IMR-90 (cell line): ENCODE data around the gene OXNAD1. TPM values are rescaled to one million over a fixed set of nuclear protein-coding genes. Genes with fewer than 3 reads are reported as not detected.

Source experiments
- ATAC-seq: fragments of 200-7000 bp; cut with Tn5 transposase; 2 replicates; pipeline ENCODE4 v1.9.1; 2020; ENCODE audit warnings: low read depth, mild to moderate bottlenecking, moderate library complexity
- BruUV-seq: library from RNA; stranded (reverse); fragments of 400-500 nt; replicated peaks from 2 replicates; lab custom pipeline; 2021; lab: Mats Ljungman, UMichigan
- CTCF ChIA-PET: fragments of 300-600 bp; formaldehyde crosslinking; extraction: SDS; loops from one replicate; lab custom pipeline; 2021; ENCODE audit warnings: antibody characterized with exemption; lab: Yijun Ruan, JAX
- POLR2A ChIA-PET: fragments of 300-600 bp; sonication (Branson Sonifier 250); formaldehyde crosslinking; loops from one replicate; lab custom pipeline; 2022; ENCODE audit warnings: antibody characterized with exemption; ENCODE audit not compliant: unreplicated experiment; lab: Charles Lee
- DNase-seq: peaks from one replicate; pipeline ENCODE4 v3.0.0; 2013
- H2AFZ ChIP-seq: replicated peaks from 2 replicates; pipeline ENCODE3; 2013; ENCODE audit warnings: low read length, mild to moderate bottlenecking; ENCODE audit not compliant: poor library complexity
- H2AK5ac ChIP-seq: 2 replicates; pipeline ENCODE4 v1.6.1; 2013; ENCODE audit warnings: low read depth, low read length, inconsistent platforms
- H2AK9ac ChIP-seq: replicated peaks from 2 replicates; pipeline ENCODE3; 2013; ENCODE audit warnings: mild to moderate bottlenecking, low read depth, low read length, moderate library complexity; ENCODE audit not compliant: poor library complexity
- H2BK120ac ChIP-seq: 2 replicates; pipeline ENCODE4 v1.6.1; 2013; ENCODE audit warnings: low read depth, low read length, inconsistent platforms
- H2BK15ac ChIP-seq: 3 replicates; pipeline ENCODE4 v1.6.1; 2013; ENCODE audit warnings: low read depth, low read length, inconsistent platforms
- H2BK20ac ChIP-seq: 2 replicates; pipeline ENCODE4 v1.6.1; 2013; ENCODE audit warnings: low read depth, mild to moderate bottlenecking, inconsistent platforms, low read length, moderate library complexity
- H2BK5ac ChIP-seq: 2 replicates; pipeline ENCODE4 v1.6.1; 2013; ENCODE audit warnings: mild to moderate bottlenecking, low read depth, low read length, inconsistent platforms; ENCODE audit not compliant: poor library complexity, severe bottlenecking
- H3K14ac ChIP-seq: replicated peaks from 2 replicates; pipeline ENCODE4 v1.6.1; 2013; ENCODE audit warnings: low read depth, low read length, inconsistent platforms
- H3K18ac ChIP-seq: 2 replicates; pipeline ENCODE4 v1.6.1; 2013; ENCODE audit warnings: low read depth, low read length, control low read depth
- H3K23ac ChIP-seq: 2 replicates; pipeline ENCODE4 v1.6.1; 2013; ENCODE audit warnings: low read depth, low read length, inconsistent platforms
- H3K27ac ChIP-seq: 2 replicates; pipeline ENCODE4 v1.5.1; 2013; ENCODE audit warnings: mild to moderate bottlenecking, control low read depth, low read length; ENCODE audit not compliant: insufficient read depth
- H3K27me3 ChIP-seq: 2 replicates; pipeline ENCODE4 v1.6.1; 2013; ENCODE audit warnings: low read length; ENCODE audit not compliant: control insufficient read depth, insufficient read depth
- H3K36me3 ChIP-seq: 2 replicates; pipeline ENCODE4 v1.6.1; 2013; ENCODE audit warnings: low read length, mixed read lengths; ENCODE audit not compliant: control insufficient read depth, insufficient read depth
- H3K4ac ChIP-seq: 2 replicates; pipeline ENCODE4 v1.6.1; 2013; ENCODE audit warnings: low read depth, low read length, inconsistent platforms
- H3K4me1 ChIP-seq: 2 replicates; pipeline ENCODE4 v1.6.1; 2013; ENCODE audit warnings: low read length, mixed read lengths; ENCODE audit not compliant: control insufficient read depth, insufficient read depth
- H3K4me2 ChIP-seq: 2 replicates; pipeline ENCODE4 v1.6.1; 2013; ENCODE audit warnings: low read depth, mild to moderate bottlenecking, control low read depth, low read length, moderate library complexity
- H3K4me3 ChIP-seq: 2 replicates; pipeline ENCODE4 v1.5.1; 2013; ENCODE audit warnings: low read depth, mild to moderate bottlenecking, control low read depth, low read length, moderate library complexity; ENCODE audit not compliant: insufficient read depth
- H3K56ac ChIP-seq: 2 replicates; pipeline ENCODE4 v1.6.1; 2013; ENCODE audit warnings: low read length, inconsistent platforms; ENCODE audit not compliant: insufficient read depth; ENCODE audit errors: extremely low read depth
- H3K79me1 ChIP-seq, 2 experiments: 2 replicates each; pipeline ENCODE4 v1.6.1; 2013; ENCODE audit warnings: low read length in 2 of 2, inconsistent platforms in 1 of 2, low read depth in 1 of 2
- H3K9ac ChIP-seq: 2 replicates; pipeline ENCODE4 v1.6.1; 2013; ENCODE audit warnings: low read depth, low read length, control low read depth
- H3K9me1 ChIP-seq: 2 replicates; pipeline ENCODE4 v1.6.1; 2013; ENCODE audit warnings: low read length, inconsistent platforms; ENCODE audit not compliant: insufficient read depth
- H3K9me3 ChIP-seq: 2 replicates; pipeline ENCODE4 v1.6.1; 2013; ENCODE audit warnings: low read length; ENCODE audit not compliant: control insufficient read depth, insufficient read depth
- H4K20me1 ChIP-seq: 2 replicates; pipeline ENCODE4 v1.6.1; 2013; ENCODE audit warnings: low read length, inconsistent platforms; ENCODE audit not compliant: insufficient read depth
- H4K5ac ChIP-seq: 2 replicates; pipeline ENCODE4 v1.6.1; 2013; ENCODE audit warnings: mild to moderate bottlenecking, low read depth, low read length, control low read depth
- H4K8ac ChIP-seq, 2 experiments: 2 replicates each; pipeline ENCODE4 v1.6.1; 2013; ENCODE audit warnings: low read depth in 2 of 2, low read length in 2 of 2, control low read depth in 1 of 2, inconsistent platforms in 1 of 2
- H4K91ac ChIP-seq: 2 replicates; pipeline ENCODE4 v1.6.1; 2013; ENCODE audit warnings: low read depth, low read length, inconsistent platforms; ENCODE audit not compliant: insufficient read depth
- BHLHE40 ChIP-seq: fragments of 150-350 bp; IDR thresholded peaks from 2 replicates; pipeline ENCODE4 v1.6.1; 2016; ENCODE audit warnings: mild to moderate bottlenecking, low read depth, low read length
- CEBPB ChIP-seq: IDR thresholded peaks from 2 replicates; pipeline ENCODE4 v1.6.1; 2012; ENCODE audit warnings: low read depth, low read length, improper control_type of control experiment
- CTCF ChIP-seq: conservative IDR thresholded peaks from 2 replicates; pipeline ENCODE4 v1.5.1; 2012; ENCODE audit warnings: mild to moderate bottlenecking, low read depth, low read length, improper control_type of control experiment
- FOS ChIP-seq: fragments of 150-350 bp; IDR thresholded peaks from 2 replicates; pipeline ENCODE4 v1.6.1; 2016; ENCODE audit warnings: low read depth, low read length
- MAFK ChIP-seq: IDR thresholded peaks from 2 replicates; pipeline ENCODE4 v1.6.1; 2012; ENCODE audit warnings: low read depth, low read length, improper control_type of control experiment
- MAZ ChIP-seq: IDR thresholded peaks from 2 replicates; pipeline ENCODE4 v1.6.1; 2012; ENCODE audit warnings: low read depth, mild to moderate bottlenecking, low read length, improper control_type of control experiment, moderate library complexity, borderline replicate concordance
- MXI1 ChIP-seq: IDR thresholded peaks from 2 replicates; pipeline ENCODE4 v1.6.1; 2012; ENCODE audit warnings: low read depth, mild to moderate bottlenecking, low read length, moderate library complexity, borderline replicate concordance
- NFE2L2 ChIP-seq: fragments of 150-350 bp; IDR thresholded peaks from 2 replicates; pipeline ENCODE4 v1.6.1; 2016; ENCODE audit warnings: low read depth, mild to moderate bottlenecking, low read length
- POLR2A ChIP-seq: IDR thresholded peaks from 2 replicates; pipeline ENCODE4 v1.6.1; 2012; ENCODE audit warnings: mild to moderate bottlenecking, low read depth, low read length
- RAD21 ChIP-seq: IDR thresholded peaks from 2 replicates; pipeline ENCODE4 v1.6.1; 2012; ENCODE audit warnings: low read length, improper control_type of control experiment
- RCOR1 ChIP-seq: IDR thresholded peaks from 2 replicates; pipeline ENCODE4 v1.6.1; 2012; ENCODE audit warnings: mild to moderate bottlenecking, low read length, improper control_type of control experiment; ENCODE audit not compliant: insufficient replicate concordance
- RFX5 ChIP-seq: IDR thresholded peaks from 2 replicates; pipeline ENCODE4 v1.8.0; 2012; ENCODE audit warnings: low read depth, mild to moderate bottlenecking, low read length, moderate library complexity
- SMC3 ChIP-seq: fragments of 150-350 bp; IDR thresholded peaks from 2 replicates; pipeline ENCODE4 v1.6.1; 2016; ENCODE audit warnings: low read depth, mild to moderate bottlenecking, antibody characterized with exemption, low read length, moderate library complexity
- WGBS, 2 experiments: methylation state at CpG; one replicate each; pipeline versions ENCODE4 v1.1.5 to v1.1.7; 2013; ENCODE audit warnings: missing lambda C conversion rate in 2 of 2; ENCODE audit not compliant: insufficient read length in 1 of 2; ENCODE audit errors: extremely low coverage in 2 of 2; 5-methylcytosine and 5-hydroxymethylcytosine counted together
- dilution Hi-C: fragments of 300-500 bp; cut with HindIII; formaldehyde crosslinking; loops from one replicate; pipeline ENCODE4 v1.14.3; 2018; ENCODE audit warnings: low sequenced_read_pairs; ENCODE audit not compliant: unreplicated experiment
- in situ Hi-C: fragments of 300-500 bp; cut with MboI; formaldehyde crosslinking; loops from 3 replicates; pipeline ENCODE4 v1.14.3; 2019; ENCODE audit warnings: low sequenced_read_pairs, inconsistent platforms, mixed read lengths
- intact Hi-C: fragments of 100-400 bp; cut with micrococcal nuclease; formaldehyde crosslinking; loops from 2 replicates; pipeline ENCODE4 v1.10.0; 2022
- polyA plus RNA-seq, 3 experiments: library from polyadenylated mRNA; depleted of rRNA; stranded (reverse); fragments of >200 nt; gene quantifications; 2 replicates each; pipeline ENCODE4 v1.2.3, GENCODE V29; 2012; ENCODE audit warnings: low replicate concordance in 1 of 3
- total RNA-seq: library from RNA; depleted of rRNA; stranded (reverse); fragments of >200 nt; gene quantifications from 2 replicates; pipeline ENCODE4 v1.2.3, GENCODE V29; 2012
- TF ChIP-seq, protein P1 (sequence below): fragments of 150-350 bp; IDR thresholded peaks from 2 replicates; pipeline ENCODE4 v1.6.1; 2016; ENCODE audit warnings: low read depth, mild to moderate bottlenecking, low read length, moderate library complexity, borderline replicate concordance
- TF ChIP-seq, protein P2 (sequence below): fragments of 150-350 bp; IDR thresholded peaks from 2 replicates; pipeline ENCODE4 v1.6.1; 2017; ENCODE audit warnings: mild to moderate bottlenecking, antibody characterized with exemption, low read length, low read depth

OXNAD1 gene
- total and polyA plus RNA-seq, 2 of the 4 experiments (the other 2 are of a cell fraction) = 6.2 to 11.3 TPM

- intact Hi-C loops (no loop called here), dilution Hi-C loops (no loop called here), in situ Hi-C loops (no loop called here)
- no peak overlapping the region for H2AFZ ChIP-seq
- ChIA-PET CTCF (no interaction called here), POLR2A (no interaction called here)
- no peak overlapping the region for H2AK9ac ChIP-seq
- H3K9me1 ChIP-seq = peaks cover 6% of the 10 kb centered on the region; the same call in 1 of the 2 replicates
- peaks cover 32% of the 10 kb centered on the region for H3K36me3 ChIP-seq
- H4K20me1 ChIP-seq = no peaks in the 10 kb centered on the region
- peaks cover 8% of the 10 kb centered on the region for H3K4me1 ChIP-seq
- ATAC-seq (peak; percentile 67), DNase-seq (peak; percentile 88)
- H2BK20ac ChIP-seq = peak overlapping the region; percentile 70
- H3K18ac ChIP-seq = peak overlapping the region; percentile 80
- H3K56ac ChIP-seq = no peak overlapping the region
- BruUV-seq = no TSS peak
- H3K79me1 ChIP-seq = peaks cover 6 to 21% of the 10 kb centered on the region in 2 experiments; a peak in 3 of 4 replicates
- peak overlapping the region; percentile 40 for H2BK5ac ChIP-seq
- H3K4ac ChIP-seq = peak overlapping the region; percentile 37; the same call in 1 of the 2 replicates
- H4K5ac ChIP-seq = peak overlapping the region; percentile 49; the same call in 1 of the 2 replicates
- 0 out of 2 replicates have a peak overlapping the region, but pooled peaks have one; percentile 5 for H4K91ac ChIP-seq
- no peaks in the 10 kb centered on the region for H3K9me3 ChIP-seq
- no peak overlapping the region for H3K4me2 ChIP-seq
- peak overlapping the region; percentile 52; the same call in 1 of the 2 replicates for H3K27ac ChIP-seq
- H2BK15ac ChIP-seq = peak overlapping the region; percentile 36; the same call in 1 of the 3 replicates
- H3K14ac ChIP-seq = no peak overlapping the region; the same call in 1 of the 2 replicates
- H3K23ac ChIP-seq = peak overlapping the region; percentile 20; the same call in 1 of the 2 replicates
- H4K8ac ChIP-seq = peak overlapping the region; percentile 4 to 45; a peak in 1 of 4 replicates
- no peak overlapping the region for H3K9ac ChIP-seq
- H3K27me3 ChIP-seq = no peaks in the 10 kb centered on the region
- peak overlapping the region; percentile 39; the same call in 1 of the 2 replicates for H2BK120ac ChIP-seq
- H3K4me3 ChIP-seq = no peak overlapping the region
- no CpG with 5 or more reads among the region's 2 CpGs for WGBS, 2 experiments
- no peak overlapping the region for H2AK5ac ChIP-seq
- TF ChIP-seq RAD21 (no peak), CTCF (no peak), BHLHE40 (no peak), CEBPB (no peak), MAFK (peak; percentile 98), RFX5 (no peak), SMC3 (no peak), POLR2A (no peak), MAZ (no peak), MXI1 (no peak), RCOR1 (no peak), FOS (peak; percentile 33; the same call in 1 of the 2 replicates), NFE2L2 (peak; percentile 100)
- TF ChIP-seq, protein P1, sequence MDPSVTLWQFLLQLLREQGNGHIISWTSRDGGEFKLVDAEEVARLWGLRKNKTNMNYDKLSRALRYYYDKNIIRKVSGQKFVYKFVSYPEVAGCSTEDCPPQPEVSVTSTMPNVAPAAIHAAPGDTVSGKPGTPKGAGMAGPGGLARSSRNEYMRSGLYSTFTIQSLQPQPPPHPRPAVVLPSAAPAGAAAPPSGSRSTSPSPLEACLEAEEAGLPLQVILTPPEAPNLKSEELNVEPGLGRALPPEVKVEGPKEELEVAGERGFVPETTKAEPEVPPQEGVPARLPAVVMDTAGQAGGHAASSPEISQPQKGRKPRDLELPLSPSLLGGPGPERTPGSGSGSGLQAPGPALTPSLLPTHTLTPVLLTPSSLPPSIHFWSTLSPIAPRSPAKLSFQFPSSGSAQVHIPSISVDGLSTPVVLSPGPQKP = no peak
- TF ChIP-seq, protein P2, sequence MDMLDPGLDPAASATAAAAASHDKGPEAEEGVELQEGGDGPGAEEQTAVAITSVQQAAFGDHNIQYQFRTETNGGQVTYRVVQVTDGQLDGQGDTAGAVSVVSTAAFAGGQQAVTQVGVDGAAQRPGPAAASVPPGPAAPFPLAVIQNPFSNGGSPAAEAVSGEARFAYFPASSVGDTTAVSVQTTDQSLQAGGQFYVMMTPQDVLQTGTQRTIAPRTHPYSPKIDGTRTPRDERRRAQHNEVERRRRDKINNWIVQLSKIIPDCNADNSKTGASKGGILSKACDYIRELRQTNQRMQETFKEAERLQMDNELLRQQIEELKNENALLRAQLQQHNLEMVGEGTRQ = no peak
These were observed 85.1 kb downstream of the OXNAD1 start for GRCh38 chr3:16349986-16350596.
